RCC 7860 (cell line): ENCODE measurements around the gene FRMD1.
"Not testable (repeated sequence)": the region's sequence is repeated elsewhere in the genome, so short reads cannot be mapped to it uniquely, and the experiment has no call there.

Source experiments
- DNase-seq: peaks from one replicate; pipeline ENCODE4 v3.0.0-alpha.2; 2015; ENCODE audit warnings: low spot score
- FAIRE-seq: peaks from 2 replicates; lab custom pipeline; 2012; peaks lifted over from hg19 to GRCh38; lab: Jason Lieb, UNC

Gene FRMD1

GRCh38 chr6:168081858-168082546, 3.0 kb upstream of the FRMD1 start:
- FAIRE-seq (no peak), DNase-seq (no peak)

DNA sequence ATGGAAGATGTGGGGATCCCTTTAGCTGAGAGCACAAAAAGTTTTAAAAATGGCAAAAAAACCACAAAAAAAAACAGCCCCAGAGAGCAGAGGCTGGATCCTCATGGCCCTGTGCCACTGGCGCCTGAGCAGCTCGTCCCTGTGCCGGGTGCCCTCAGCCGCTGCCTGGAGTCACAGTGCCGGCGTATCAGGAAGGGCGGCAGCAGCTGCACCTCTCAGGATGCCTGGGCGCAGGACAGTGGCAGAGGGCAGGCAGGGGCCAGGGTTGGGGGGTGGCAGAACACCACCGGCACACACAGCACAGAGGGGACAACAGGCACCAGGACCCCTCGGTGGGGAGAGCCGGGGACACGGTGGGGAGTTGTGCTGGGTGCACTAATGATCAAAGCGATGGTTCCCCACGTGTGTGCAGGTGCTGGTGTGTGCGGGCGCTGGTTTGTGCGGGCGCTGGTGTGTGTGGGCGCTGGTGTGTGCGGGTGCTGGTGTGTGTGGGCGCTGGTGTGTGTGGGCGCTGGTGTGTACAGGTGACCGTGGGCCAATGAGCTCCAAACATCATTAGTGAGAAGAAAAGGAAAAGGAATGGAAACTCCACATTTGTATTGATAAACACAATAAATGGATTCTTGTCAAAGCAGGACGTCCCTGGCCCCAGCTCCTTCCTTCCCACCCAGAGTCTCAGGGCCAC, 1.5 kb upstream of the FRMD1 start:
- FAIRE-seq (no peak), DNase-seq (no peak)

GRCh38 chr6:168078175-168078942, 653 bp downstream of the FRMD1 start:
- no peak for DNase-seq
- FAIRE-seq: no peak

- not testable (repeated sequence) for FAIRE-seq, DNase-seq
Observed at GRCh38 chr6:168077401-168077800, 1.6 kb downstream of the FRMD1 start.

GRCh38 chr6:168075787-168076202, 3.2 kb downstream of the FRMD1 start:
- FAIRE-seq (no peak), DNase-seq (no peak)

DNA sequence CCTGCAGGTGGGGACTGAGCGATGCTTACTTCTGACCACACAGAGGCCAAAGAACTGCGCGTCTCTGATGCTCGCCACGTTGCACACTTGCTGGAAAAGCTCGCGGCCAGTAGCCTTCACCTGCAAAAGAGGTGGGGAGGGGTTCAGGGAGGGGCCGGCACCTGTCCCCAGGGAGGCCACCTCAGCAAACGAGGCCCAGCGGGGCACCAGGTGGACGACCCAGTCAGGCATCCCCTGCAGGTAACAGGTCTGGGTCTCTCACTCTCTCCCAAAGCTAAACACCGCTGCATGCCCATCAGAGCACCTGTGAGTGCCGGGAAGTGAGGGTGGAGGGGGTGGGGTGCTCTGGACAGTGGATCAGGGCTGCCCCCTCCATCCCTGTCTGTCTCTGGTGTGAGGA, 3.8 kb downstream of the FRMD1 start:
- no peak for DNase-seq
- FAIRE-seq: no peak

GRCh38 chr6:168073937-168074730, 4.9 kb downstream of the FRMD1 start:
- no peak for FAIRE-seq
- DNase-seq: no peak

GRCh38 chr6:168072730-168073129, 6.3 kb downstream of the FRMD1 start:
- FAIRE-seq (no peak), DNase-seq (no peak)

GRCh38 chr6:168072261-168072660, 6.8 kb downstream of the FRMD1 start:
- FAIRE-seq (no peak), DNase-seq (no peak)

DNA sequence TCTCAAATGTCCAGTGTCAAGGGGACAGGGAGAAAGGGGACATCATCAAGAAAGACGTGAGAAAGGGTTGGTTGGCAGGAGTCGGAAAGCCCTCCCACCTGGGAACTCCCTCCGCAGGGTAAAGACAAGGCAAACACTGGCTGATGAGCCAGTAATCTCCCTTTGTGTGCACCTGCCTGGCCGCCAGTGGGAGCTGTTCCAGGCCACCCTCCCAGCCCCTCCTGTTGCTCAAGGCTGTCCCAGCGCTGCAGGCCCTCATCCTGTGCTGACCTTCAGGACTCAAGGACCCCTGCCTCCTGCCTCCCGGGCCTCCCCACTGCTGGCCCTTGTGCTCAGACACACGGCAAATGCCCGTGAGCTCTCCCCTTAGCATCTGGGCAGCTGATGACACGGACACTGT, 7.4 kb downstream of the FRMD1 start:
- no peak for DNase-seq

GRCh38 chr6:168070804-168071203, 8.2 kb downstream of the FRMD1 start:
- DNase-seq: no peak
- FAIRE-seq: no peak

More for the DNA sequence above, 7.4 kb downstream of the FRMD1 start:
- FAIRE-seq: no peak

- FAIRE-seq: no peak
- DNase-seq: no peak
Observed at GRCh38 chr6:168067081-168067759, 11.8 kb downstream of the FRMD1 start.

DNA sequence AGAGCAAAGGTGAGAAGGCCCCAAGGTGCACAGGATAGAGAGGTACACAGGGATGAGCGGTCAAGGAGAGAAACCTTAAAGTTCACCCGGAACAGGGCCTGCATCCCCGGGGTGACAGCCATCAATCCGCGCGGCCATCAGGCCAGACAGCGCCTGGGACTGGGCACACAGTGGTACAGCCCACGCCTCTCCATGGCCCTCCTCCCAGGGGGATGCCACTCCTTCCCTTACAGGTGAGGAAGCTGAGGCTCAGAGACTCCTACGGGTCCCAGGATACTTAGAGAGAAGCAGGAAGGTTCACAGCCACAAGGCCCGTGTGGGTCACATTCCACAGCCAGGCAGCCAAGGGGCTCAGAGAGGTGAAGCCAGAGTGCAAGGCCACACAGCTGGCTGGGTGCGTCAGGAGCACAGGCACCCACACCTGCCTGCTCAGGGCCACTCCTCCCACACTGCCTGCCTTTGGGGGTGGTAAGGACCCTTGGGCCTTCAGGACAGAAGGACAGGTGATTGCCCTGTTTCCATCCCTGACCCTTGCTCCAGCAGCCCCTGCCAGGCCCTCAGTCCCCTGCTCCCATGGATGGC, 14.7 kb downstream of the FRMD1 start:
- no peak for FAIRE-seq
- DNase-seq: no peak

- DNase-seq (no peak), FAIRE-seq (no peak)
Observed at GRCh38 chr6:168063431-168063830, 15.6 kb downstream of the FRMD1 start.

DNA sequence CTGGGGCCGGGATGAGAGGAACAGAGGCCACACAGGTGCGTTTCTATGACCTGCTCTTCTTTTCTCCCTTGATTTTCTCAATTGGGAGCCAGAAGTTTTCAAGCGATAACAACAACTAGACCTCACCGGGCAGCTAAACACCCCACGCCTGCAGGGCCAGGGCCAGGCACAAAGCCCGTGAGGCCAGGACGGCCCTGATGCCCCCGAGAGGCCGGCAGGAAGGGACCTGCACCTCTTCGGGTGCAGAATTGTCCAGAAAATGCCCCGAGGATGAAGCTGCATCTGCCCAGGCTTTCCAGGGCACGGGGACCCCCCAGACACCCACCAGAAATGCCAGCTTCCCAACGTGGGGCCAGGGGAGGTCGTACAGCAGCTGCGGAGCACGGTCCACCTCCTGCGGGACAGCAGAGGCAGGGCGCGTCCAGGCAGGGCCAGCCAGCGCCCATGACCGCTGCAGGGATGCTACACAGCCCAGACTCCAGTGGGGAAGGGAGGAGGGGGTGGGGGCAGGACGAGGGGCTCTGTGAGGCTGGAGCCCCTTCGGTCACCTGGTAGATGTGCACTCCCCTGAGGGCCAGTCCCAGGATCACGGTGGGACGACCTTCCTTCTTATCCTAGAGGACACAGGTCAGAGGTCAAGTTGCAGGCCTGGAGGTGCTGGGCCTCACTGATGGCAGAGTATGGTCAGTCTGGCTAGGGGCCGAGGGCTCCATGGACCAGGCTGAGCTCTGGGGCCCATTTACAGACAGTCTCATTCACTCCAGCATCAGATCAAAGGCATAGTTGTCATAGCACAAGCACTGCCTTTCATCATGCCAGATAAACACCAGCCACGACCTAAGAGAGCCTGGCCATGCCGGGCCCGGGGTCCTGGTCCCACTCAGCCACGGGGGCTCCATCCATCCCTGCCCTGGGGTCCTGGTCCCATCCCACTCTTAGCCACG, 16.4 kb downstream of the FRMD1 start:
- DNase-seq (no peak), FAIRE-seq (no peak)

- DNase-seq (no peak), FAIRE-seq (no peak)
Observed at GRCh38 chr6:168061269-168062210, 17.5 kb downstream of the FRMD1 start.

DNA sequence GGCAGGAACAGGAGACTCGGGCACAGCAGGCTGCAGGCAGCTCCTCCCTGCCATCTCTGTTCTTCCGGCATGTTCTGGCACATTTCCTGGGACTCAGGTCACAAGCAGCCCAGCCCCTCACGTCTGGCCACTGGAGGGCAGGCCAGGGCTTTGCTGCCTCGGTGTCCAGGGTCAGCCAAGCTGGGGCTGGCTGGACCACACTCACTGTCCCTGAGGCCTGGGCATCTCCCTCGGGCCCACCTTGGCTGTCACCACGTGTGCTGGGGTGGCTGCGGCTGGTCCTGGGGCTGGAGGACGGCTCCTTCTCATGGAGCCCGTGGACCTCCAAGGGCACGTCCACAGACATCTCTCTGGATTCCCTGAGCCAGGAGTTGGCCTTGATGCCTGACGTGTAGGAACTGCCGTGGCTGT, 18.5 kb downstream of the FRMD1 start:
- DNase-seq (no peak), FAIRE-seq (no peak)
